ENCODE data around the gene PRPS1. TPM values are rescaled to one million over a fixed set of nuclear protein-coding genes. Genes with fewer than 3 reads are reported as not detected.

PRPS1 gene
- polyA plus RNA-seq, 3 donors: 10.4 to 11.8 (median 11.4) TPM

DNA sequence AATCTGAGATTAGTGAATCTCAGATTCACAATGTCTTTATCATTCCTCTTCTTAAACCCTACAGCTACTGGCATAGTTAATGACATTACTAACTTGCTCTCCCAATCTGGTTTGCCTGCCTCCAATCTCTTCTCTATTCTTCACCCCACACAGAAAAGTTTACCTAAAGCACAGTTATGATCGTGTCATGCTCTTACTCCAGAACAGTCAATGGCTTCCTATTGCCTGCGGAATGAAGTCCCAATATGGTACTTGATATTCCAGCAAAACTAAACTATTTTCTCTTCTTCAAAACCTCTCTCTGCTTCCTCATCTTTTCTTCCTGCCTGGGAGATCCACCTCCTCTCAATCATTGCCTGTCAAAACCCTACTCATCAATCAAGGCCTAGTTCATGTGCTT, 3.4 kb upstream of the PRPS1 start:
- H3K27ac Mint-ChIP-seq: no peak overlapping the region
- H3K4me3 ChIP-seq (replicated peaks in 1 of 3; ENCODE audit: low read depth in 2 of 3, low read length in 3 of 3): no peak overlapping the region
- H3K4me3 Mint-ChIP-seq: no peak overlapping the region
- H4K20me1 ChIP-seq (ENCODE audit: insufficient read depth, low read length): no peaks in the 10 kb centered on the region
- peaks cover 16% of the 10 kb centered on the region for H3K4me1 Mint-ChIP-seq
- H3K79me2 ChIP-seq (ENCODE audit: insufficient read depth, low read length): peaks cover 12% of the 10 kb centered on the region
- 100% methylated on average over 1 of the region's 2 CpGs for WGBS (ENCODE audit: insufficient coverage)
- H3K36me3 ChIP-seq (replicated peaks in 1 of 2; ENCODE audit: control insufficient read depth in 1 of 2, insufficient read depth in 2 of 2, low read length in 2 of 2): no peaks in the 10 kb centered on the region
- no peaks in the 10 kb centered on the region for H3K9me3 ChIP-seq (replicated peaks in 1 of 2; ENCODE audit: control insufficient read depth in 1 of 2, insufficient read depth in 1 of 2, low read length in 2 of 2)
- peaks cover 16 to 18% of the 10 kb centered on the region in 2 donors for H3K4me1 ChIP-seq (ENCODE audit: control insufficient read depth in 1 of 2, insufficient read depth in 2 of 2, low read length in 2 of 2)
- no peak for DNase-seq
- H3K36me3 Mint-ChIP-seq: no peaks in the 10 kb centered on the region
- H3K27me3 ChIP-seq (ENCODE audit: control insufficient read depth in 2 of 2, insufficient read depth in 2 of 2, low read length in 2 of 2): no peaks in the 10 kb centered on the region
- TF ChIP-seq, protein P1, sequence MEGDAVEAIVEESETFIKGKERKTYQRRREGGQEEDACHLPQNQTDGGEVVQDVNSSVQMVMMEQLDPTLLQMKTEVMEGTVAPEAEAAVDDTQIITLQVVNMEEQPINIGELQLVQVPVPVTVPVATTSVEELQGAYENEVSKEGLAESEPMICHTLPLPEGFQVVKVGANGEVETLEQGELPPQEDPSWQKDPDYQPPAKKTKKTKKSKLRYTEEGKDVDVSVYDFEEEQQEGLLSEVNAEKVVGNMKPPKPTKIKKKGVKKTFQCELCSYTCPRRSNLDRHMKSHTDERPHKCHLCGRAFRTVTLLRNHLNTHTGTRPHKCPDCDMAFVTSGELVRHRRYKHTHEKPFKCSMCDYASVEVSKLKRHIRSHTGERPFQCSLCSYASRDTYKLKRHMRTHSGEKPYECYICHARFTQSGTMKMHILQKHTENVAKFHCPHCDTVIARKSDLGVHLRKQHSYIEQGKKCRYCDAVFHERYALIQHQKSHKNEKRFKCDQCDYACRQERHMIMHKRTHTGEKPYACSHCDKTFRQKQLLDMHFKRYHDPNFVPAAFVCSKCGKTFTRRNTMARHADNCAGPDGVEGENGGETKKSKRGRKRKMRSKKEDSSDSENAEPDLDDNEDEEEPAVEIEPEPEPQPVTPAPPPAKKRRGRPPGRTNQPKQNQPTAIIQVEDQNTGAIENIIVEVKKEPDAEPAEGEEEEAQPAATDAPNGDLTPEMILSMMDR (IDR thresholded peaks at IDR 0.05): no peak
- H3K4me2 ChIP-seq (replicated peaks; ENCODE audit: extremely low read depth, low read length, poor library complexity, severe bottlenecking): no peak overlapping the region
- H3K9me3 Mint-ChIP-seq: peaks cover 0 to 9% (median 3%) of the 10 kb centered on the region in 7 donors
- H2AFZ ChIP-seq (ENCODE audit: insufficient read depth, low read depth, low read length, poor library complexity, severe bottlenecking): no peak overlapping the region
- intact Hi-C loops (cut with micrococcal nuclease): no loop called here
- H3K27ac ChIP-seq (ENCODE audit: low read depth in 1 of 2, low read length in 2 of 2): no peak overlapping the region
- peaks cover 0 to 4% (median 0%) of the 10 kb centered on the region in 3 donors for H3K27me3 Mint-ChIP-seq (ENCODE audit: low read depth in 3 of 3)
- H3K9ac ChIP-seq (ENCODE audit: insufficient read depth, low read length, poor library complexity, severe bottlenecking): no peak overlapping the region

DNA sequence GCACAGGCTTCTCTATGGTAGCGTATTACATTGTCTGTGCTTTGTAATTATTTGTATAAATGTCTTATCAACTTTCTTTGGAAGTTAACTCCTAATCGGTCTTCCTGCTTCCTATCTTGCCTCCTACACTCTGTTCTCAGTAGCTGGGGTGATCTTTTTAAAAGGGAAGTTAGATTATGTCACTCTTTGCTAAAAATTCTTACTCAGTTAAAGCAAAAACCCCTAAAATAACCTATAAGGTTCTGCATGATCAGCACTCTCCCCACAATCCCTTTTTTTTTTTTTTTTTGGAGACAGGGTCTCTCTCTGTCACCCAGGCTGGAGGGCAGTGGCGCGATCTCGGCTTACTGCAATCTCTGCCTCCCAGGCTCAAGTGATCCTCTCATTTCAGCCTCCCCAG, 2.6 kb upstream of the PRPS1 start:
- no peaks in the 10 kb centered on the region for H3K36me3 Mint-ChIP-seq
- no peak overlapping the region for H3K9ac ChIP-seq (ENCODE audit: insufficient read depth, low read length, poor library complexity, severe bottlenecking)
- no peak overlapping the region for H3K4me3 ChIP-seq (replicated peaks in 1 of 3; ENCODE audit: low read depth in 2 of 3, low read length in 3 of 3)
- intact Hi-C loops (cut with micrococcal nuclease): no loop called here
- no CpG with 5 or more reads among the region's 5 CpGs for WGBS (ENCODE audit: insufficient coverage)
- H3K4me1 Mint-ChIP-seq: peaks cover 20% of the 10 kb centered on the region
- H3K4me2 ChIP-seq (replicated peaks; ENCODE audit: extremely low read depth, low read length, poor library complexity, severe bottlenecking): no peak overlapping the region
- H3K79me2 ChIP-seq (ENCODE audit: insufficient read depth, low read length): peaks cover 20% of the 10 kb centered on the region
- TF ChIP-seq, protein P1 (IDR thresholded peaks at IDR 0.05): no peak
- H4K20me1 ChIP-seq (ENCODE audit: insufficient read depth, low read length): no peaks in the 10 kb centered on the region
- H3K4me3 Mint-ChIP-seq: no peak overlapping the region
- H3K27me3 Mint-ChIP-seq (ENCODE audit: low read depth in 3 of 3): peaks cover 0 to 2% (median 0%) of the 10 kb centered on the region in 3 donors
- H3K27ac ChIP-seq (ENCODE audit: low read depth in 1 of 2, low read length in 2 of 2): no peak overlapping the region
- H3K36me3 ChIP-seq (replicated peaks in 1 of 2; ENCODE audit: control insufficient read depth in 1 of 2, insufficient read depth in 2 of 2, low read length in 2 of 2): no peaks in the 10 kb centered on the region
- DNase-seq: no peak
- no peaks in the 10 kb centered on the region for H3K27me3 ChIP-seq (ENCODE audit: control insufficient read depth in 2 of 2, insufficient read depth in 2 of 2, low read length in 2 of 2)
- peaks cover 0 to 6% (median 2%) of the 10 kb centered on the region in 7 donors for H3K9me3 Mint-ChIP-seq
- H3K4me1 ChIP-seq (ENCODE audit: control insufficient read depth in 1 of 2, insufficient read depth in 2 of 2, low read length in 2 of 2): peaks cover 17 to 20% of the 10 kb centered on the region in 2 donors
- no peaks in the 10 kb centered on the region for H3K9me3 ChIP-seq (replicated peaks in 1 of 2; ENCODE audit: control insufficient read depth in 1 of 2, insufficient read depth in 1 of 2, low read length in 2 of 2)
- no peak overlapping the region for H2AFZ ChIP-seq (ENCODE audit: insufficient read depth, low read depth, low read length, poor library complexity, severe bottlenecking)
- H3K27ac Mint-ChIP-seq: no peak overlapping the region

Measured in CD14-positive monocyte (primary cell).